ENCODE measurements around the gene DMRT3. TPM values are rescaled to one million over a fixed set of nuclear protein-coding genes. Genes with fewer than 3 reads are reported as not detected.

Gene DMRT3
- total RNA-seq, 1 donor from 2014 or later = 0.41 TPM

GRCh38 chr9:969310-970150 is 6.9 kb upstream of the DMRT3 start:
- Mint-ChIP-seq H3K4me3 (peak overlapping the region; percentile 74), H3K9me3 (no peaks in the 10 kb centered on the region), H3K4me1 (peaks cover 52% of the 10 kb centered on the region), H3K27me3 (ENCODE audit: insufficient read depth, low read depth) (peaks cover 81% of the 10 kb centered on the region), H3K27ac (no peak overlapping the region), H3K36me3 (no peaks in the 10 kb centered on the region)
- Histone ChIP-seq H3F3A (ENCODE audit: low read depth) (peaks cover 71% of the 10 kb centered on the region), H3K9me3 (ENCODE audit: low read depth) (no peaks in the 10 kb centered on the region), H3K4me3 (peak overlapping the region; percentile 49), H3K79me2 (ENCODE audit: low read depth) (no peaks in the 10 kb centered on the region), H3K27ac (no peak overlapping the region), H2AFZ (replicated peaks) (no peak overlapping the region), H3K27me3 (peaks cover 98% of the 10 kb centered on the region), H3K4me1 (peaks cover 91% of the 10 kb centered on the region), H3K36me3 (no peaks in the 10 kb centered on the region), H3K4me2 (peak overlapping the region; percentile 85), H3K9ac (no peak overlapping the region), H4K20me1 (ENCODE audit: low read depth) (peaks cover 16% of the 10 kb centered on the region)
- peak; percentile 56 for DNase-seq (ENCODE audit: low spot score)
- TF ChIP-seq CTCF (IDR thresholded peaks at IDR 0.05) (peak; percentile 35), EZH2phosphoT487 (IDR thresholded peaks at IDR 0.05) (peak; percentile 89), EZH2 (IDR thresholded peaks at IDR 0.05) (peak; percentile 95)

GRCh38 chr9:970151-970996 is 6.1 kb upstream of the DMRT3 start:
- peak overlapping the region; percentile 94 for H3K27ac Mint-ChIP-seq
- peak overlapping the region; percentile 77 for H3K4me3 Mint-ChIP-seq
- Histone ChIP-seq H3K27ac (no peak overlapping the region), H3K79me2 (ENCODE audit: low read depth) (no peaks in the 10 kb centered on the region), H3K9me3 (ENCODE audit: low read depth) (no peaks in the 10 kb centered on the region), H3K4me2 (peak overlapping the region; percentile 85), H3K4me1 (peaks cover 91% of the 10 kb centered on the region), H3K4me3 (peak overlapping the region; percentile 49), H4K20me1 (ENCODE audit: low read depth) (peaks cover 16% of the 10 kb centered on the region), H2AFZ (replicated peaks) (no peak overlapping the region), H3K27me3 (peaks cover 98% of the 10 kb centered on the region), H3K9ac (no peak overlapping the region), H3K36me3 (no peaks in the 10 kb centered on the region), H3F3A (ENCODE audit: low read depth) (peaks cover 80% of the 10 kb centered on the region)
- TF ChIP-seq EZH2phosphoT487 (IDR thresholded peaks at IDR 0.05) (peak; percentile 62), EZH2 (IDR thresholded peaks at IDR 0.05) (peak; percentile 34), CTCF (IDR thresholded peaks at IDR 0.05) (no peak)
- DNase-seq (ENCODE audit: low spot score) = peak; percentile 62
- H3K4me1 Mint-ChIP-seq = peaks cover 54% of the 10 kb centered on the region
- no peaks in the 10 kb centered on the region for H3K9me3 Mint-ChIP-seq
- H3K36me3 Mint-ChIP-seq = no peaks in the 10 kb centered on the region
- H3K27me3 Mint-ChIP-seq (ENCODE audit: insufficient read depth, low read depth) = peaks cover 82% of the 10 kb centered on the region

GRCh38 chr9:971901-972500 is 4.5 kb upstream of the DMRT3 start:
- Histone ChIP-seq H3K9ac (no peak overlapping the region), H3K9me3 (ENCODE audit: low read depth) (no peaks in the 10 kb centered on the region), H4K20me1 (ENCODE audit: low read depth) (peaks cover 16% of the 10 kb centered on the region), H3K27ac (no peak overlapping the region), H3K27me3 (peaks cover 98% of the 10 kb centered on the region), H3K4me3 (peak overlapping the region; percentile 49), H3F3A (ENCODE audit: low read depth) (peaks cover 82% of the 10 kb centered on the region), H3K4me2 (peak overlapping the region; percentile 85), H2AFZ (replicated peaks) (peak overlapping the region; percentile 56), H3K79me2 (ENCODE audit: low read depth) (no peaks in the 10 kb centered on the region), H3K4me1 (peaks cover 81% of the 10 kb centered on the region), H3K36me3 (no peaks in the 10 kb centered on the region)
- H3K36me3 Mint-ChIP-seq = no peaks in the 10 kb centered on the region
- TF ChIP-seq CTCF (IDR thresholded peaks at IDR 0.05) (no peak), EZH2 (IDR thresholded peaks at IDR 0.05) (no peak), EZH2phosphoT487 (IDR thresholded peaks at IDR 0.05) (no peak)
- H3K27ac Mint-ChIP-seq = peak overlapping the region; percentile 69
- H3K4me1 Mint-ChIP-seq = peaks cover 49% of the 10 kb centered on the region
- H3K4me3 Mint-ChIP-seq = peak overlapping the region; percentile 81
- H3K9me3 Mint-ChIP-seq = no peaks in the 10 kb centered on the region
- peaks cover 79% of the 10 kb centered on the region for H3K27me3 Mint-ChIP-seq (ENCODE audit: insufficient read depth, low read depth)
- DNase-seq (ENCODE audit: low spot score) = peak; percentile 92
